NCI-H2107 treated with DMSO at 0.1 percent for 48 hours (cell line): ENCODE data around the gene DGKA.
A peak's percentile ranks its signal among the peaks of the same experiment; 100 is the strongest.
"Not testable (repeated sequence)": the region's sequence is repeated elsewhere in the genome, so short reads cannot be mapped to it uniquely, and the experiment has no call there.

ENCODE experiments used
- DNase-seq: peaks from one replicate; lab custom pipeline; 2025; ENCODE audit not compliant: unreplicated experiment; lab: John Stamatoyannopoulos, UW

Gene DGKA

DNA sequence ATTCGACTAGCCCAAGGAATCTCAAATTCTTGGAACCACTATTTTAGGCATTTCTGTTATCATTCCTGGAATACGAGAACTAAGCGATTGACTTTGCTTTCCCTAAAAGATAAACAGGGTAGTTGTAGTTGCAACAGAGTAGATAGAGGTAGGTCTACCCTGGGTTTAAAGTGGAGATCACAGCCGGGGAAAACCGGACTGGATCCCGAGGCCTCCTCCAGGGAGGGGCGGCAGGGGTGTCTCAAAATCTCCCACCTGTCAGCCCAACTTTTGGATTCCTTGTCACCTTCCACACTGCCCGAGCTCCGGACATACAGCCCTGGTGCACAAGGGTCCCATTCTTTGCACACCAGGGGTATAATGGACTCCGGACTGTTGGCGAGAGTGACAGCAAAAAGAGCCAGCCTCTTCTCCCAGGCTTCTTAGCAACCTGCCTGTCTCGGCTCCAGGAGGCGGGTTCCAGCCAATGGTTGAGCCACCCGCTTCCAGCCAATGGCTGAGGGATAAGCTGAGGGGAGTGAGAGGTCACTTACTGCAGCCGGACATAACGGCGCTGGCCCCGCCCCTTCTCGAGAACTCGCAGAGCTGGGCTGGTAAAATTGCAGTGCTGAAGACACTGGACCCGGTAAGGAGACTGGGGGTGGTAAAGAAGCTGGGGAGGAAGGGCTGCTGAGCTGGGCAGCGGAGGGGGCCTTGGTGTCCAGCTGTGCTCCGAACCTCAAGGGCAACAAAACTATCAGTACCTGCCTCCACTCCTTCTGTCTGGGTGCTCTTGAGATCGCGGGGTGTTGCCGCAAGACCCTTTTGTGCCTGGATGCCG, 66.0 kb downstream of the DGKA start, which contains the start of gene SUOX:
Gene SUOX, plus strand, starts transcription at position 562 of the 820 bp plus-strand sequence. CDS start 4,946 bp downstream, outside the sequence.
- peak; percentile 88 for DNase-seq

DNA sequence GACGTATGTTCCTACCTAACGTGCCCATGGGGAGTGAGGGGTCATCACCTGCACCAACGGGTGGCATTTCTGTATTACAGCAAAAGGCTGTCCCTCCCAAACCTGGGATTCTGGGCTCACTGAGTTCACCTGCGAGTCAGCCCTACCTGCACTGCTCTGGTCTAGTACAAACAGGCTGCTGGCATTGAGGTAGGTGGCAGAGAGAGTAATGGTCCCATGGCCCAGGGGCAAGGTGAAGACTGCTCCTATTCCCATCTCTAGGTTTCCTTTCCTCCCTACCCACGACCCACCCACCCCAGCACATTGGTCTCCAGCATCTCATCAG, 66.5 kb downstream of the DGKA start:
- no peak for DNase-seq

DNA sequence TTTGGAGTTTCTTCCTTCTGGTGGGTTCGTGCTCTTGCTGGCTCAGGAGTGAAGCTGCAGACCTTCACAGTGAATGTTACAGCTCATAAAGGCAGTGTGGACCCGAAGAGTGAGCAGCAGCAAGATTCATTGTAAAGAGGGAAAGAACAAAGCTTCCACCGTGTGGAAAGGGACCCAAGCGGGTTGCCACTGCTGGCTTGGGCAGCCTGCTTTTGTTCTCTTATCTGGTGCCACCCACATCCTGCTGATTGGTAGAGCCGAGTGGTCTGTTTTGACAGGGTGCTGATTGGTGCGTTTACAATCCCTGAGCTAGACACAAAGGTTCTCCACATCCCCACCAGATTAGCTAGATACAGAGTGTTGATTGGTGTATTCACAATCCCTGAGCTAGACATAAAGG, 68.6 kb downstream of the DGKA start:
- DNase-seq, result not testable (repeated sequence)

DNA sequence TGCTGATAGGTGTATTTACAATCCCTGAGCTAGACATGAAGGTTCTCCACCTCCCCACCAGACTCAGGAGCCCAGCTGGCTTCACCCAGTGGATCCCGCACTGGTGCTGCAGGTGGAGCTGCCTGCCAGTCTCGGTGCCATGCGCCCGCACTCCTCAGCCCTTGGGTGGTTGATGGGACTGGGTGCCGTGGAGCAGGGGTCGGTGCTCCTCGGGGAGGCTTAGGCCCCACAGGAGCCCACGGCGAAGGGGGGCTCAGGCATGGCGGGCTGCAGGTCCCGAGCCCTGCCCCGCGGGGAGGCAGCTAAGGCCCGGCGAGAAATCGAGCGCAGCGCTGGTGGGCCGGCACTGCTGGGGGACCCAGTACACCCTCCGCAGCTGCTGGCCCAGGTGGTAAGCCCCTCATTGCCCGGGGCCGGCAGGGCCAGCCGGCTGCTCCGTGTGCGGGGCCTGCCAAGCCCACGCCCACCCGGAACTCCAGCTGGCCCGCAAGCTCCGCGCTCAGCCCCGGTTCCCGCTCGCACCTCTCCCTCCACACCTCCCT, 69.1 kb downstream of the DGKA start:
- DNase-seq, result not testable (repeated sequence)

DNA sequence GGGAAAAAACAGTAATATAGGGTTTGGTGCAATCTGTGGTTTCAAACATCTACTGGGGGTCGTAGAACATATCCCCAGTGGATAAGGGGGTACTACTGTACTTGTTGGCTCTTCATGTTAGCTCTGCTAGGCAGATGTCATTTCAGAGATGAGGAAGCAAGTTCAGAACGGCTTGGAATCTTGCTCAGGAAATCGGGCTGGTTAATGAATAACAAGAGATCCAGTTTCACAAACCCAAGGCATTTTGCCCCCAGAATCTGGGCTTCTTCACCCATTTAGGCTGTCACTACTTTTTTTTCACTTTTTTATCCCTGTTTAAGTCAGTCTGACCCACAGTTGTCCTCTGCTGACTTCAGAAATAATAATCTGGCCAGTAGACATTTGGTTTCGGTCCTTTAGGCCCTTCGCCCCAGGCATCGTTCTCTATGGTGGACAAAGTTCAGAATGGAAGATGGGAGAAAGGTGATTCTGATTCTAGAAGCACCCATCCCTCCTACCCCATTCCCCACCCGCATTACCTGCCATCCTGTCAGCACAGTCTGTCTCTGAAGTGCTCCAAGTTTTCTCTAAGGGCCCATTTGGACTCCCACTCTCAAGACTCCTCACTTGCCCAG, 70.6 kb downstream of the DGKA start:
- DNase-seq, result no peak

DNA sequence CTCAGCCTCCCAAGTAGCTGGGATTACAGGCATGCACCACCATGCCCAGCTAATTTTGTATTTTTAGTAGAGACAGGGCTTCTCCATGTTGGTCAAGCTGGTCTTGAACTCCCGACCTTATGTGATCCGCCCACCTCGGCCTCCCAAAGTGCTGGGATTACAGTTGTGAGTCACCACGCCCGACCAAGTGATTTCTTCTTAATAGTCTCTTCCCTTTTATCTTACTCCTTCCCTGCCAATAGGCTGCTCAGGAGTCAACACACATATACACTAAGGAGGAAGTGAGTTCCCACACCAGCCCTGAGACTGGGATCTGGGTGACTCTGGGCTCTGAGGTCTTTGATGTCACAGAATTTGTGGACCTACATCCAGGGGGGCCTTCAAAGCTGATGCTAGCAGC, 72.4 kb downstream of the DGKA start:
- DNase-seq, result not testable (repeated sequence)
